PC-9 (cell line): Measurements from ENCODE around the gene DDX41.

Source experiments
- EZH2 ChIP-seq: fragments of 200-600 bp; sonication (generic); IDR thresholded peaks from 2 replicates; pipeline ENCODE4 v1.8.0; 2017; ENCODE audit warnings: antibody characterized with exemption, low read depth
- TF ChIP-seq, protein P1 (sequence below): fragments of 200-600 bp; sonication (generic); conservative IDR thresholded peaks from 2 replicates; pipeline ENCODE4 v1.6.1; 2017; ENCODE audit warnings: mixed run types, antibody characterized with exemption, mild to moderate bottlenecking, moderate library complexity

DNA sequence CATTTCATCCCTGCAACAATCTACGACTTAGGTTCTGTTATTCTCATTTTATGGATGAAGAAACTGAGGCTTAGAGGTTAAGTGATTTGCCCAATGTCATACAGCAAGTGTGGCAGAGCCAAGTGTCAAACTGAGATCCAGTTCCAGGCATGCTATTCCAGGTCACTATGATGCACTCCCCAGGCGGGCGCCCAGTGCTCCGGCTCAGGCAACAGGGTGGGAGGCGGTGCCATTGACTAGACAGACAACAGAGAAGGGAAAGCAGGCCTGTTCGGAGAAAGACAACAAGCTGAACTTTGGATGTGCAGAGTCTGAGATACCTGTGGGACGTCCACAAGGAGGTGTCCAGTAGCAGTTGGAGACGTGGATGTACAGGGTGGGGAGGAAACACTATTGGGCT lies 10.8 kb upstream of the DDX41 start:
- TF ChIP-seq, protein P1, sequence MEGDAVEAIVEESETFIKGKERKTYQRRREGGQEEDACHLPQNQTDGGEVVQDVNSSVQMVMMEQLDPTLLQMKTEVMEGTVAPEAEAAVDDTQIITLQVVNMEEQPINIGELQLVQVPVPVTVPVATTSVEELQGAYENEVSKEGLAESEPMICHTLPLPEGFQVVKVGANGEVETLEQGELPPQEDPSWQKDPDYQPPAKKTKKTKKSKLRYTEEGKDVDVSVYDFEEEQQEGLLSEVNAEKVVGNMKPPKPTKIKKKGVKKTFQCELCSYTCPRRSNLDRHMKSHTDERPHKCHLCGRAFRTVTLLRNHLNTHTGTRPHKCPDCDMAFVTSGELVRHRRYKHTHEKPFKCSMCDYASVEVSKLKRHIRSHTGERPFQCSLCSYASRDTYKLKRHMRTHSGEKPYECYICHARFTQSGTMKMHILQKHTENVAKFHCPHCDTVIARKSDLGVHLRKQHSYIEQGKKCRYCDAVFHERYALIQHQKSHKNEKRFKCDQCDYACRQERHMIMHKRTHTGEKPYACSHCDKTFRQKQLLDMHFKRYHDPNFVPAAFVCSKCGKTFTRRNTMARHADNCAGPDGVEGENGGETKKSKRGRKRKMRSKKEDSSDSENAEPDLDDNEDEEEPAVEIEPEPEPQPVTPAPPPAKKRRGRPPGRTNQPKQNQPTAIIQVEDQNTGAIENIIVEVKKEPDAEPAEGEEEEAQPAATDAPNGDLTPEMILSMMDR, result no peak
- TF ChIP-seq EZH2, result no peak
